ENCODE measurements around the gene NDUFB8. TPM values are rescaled to one million over a fixed set of nuclear protein-coding genes. Genes with fewer than 3 reads are reported as not detected.

The NDUFB8 gene
- total and polyA plus RNA-seq, 2 of the 4 experiments (the other 2 are of a cell fraction), result 99.1 to 265 TPM

GRCh38 chr10:100477970-100478369, 51.7 kb downstream of the NDUFB8 start:
- H3K36me3 ChIP-seq (ENCODE audit: control insufficient read depth, insufficient read depth, low read length), result no peaks in the 10 kb centered on the region
- no peaks in the 10 kb centered on the region for H3K9me1 ChIP-seq (ENCODE audit: insufficient read depth, low read length)
- no peaks in the 10 kb centered on the region for H3K9me3 ChIP-seq (ENCODE audit: control insufficient read depth, insufficient read depth, low read length)
- no peak overlapping the region for H3K56ac ChIP-seq (ENCODE audit: extremely low read depth, insufficient read depth, low read length)
- no peak overlapping the region for H3K18ac ChIP-seq (ENCODE audit: low read depth, low read length)
- H4K8ac ChIP-seq (ENCODE audit: low read depth in 2 of 2, low read length in 2 of 2), result no peak overlapping the region
- no peak overlapping the region for H3K14ac ChIP-seq (replicated peaks; ENCODE audit: low read depth, low read length)
- no peak overlapping the region for H2AFZ ChIP-seq (replicated peaks; ENCODE audit: low read length, poor library complexity)
- no peak overlapping the region for H2BK15ac ChIP-seq (ENCODE audit: low read depth, low read length)
- dilution Hi-C loops (cut with HindIII; ENCODE audit: low sequenced_read_pairs, unreplicated experiment) (no loop called here), intact Hi-C loops (cut with micrococcal nuclease) (no loop called here), in situ Hi-C loops (cut with MboI; ENCODE audit: low sequenced_read_pairs) (no loop called here)
- CTCF ChIA-PET, result interaction anchor here (0.6 kb wide), 1 partner anchor 58 kb away, joined by 5 read pairs; the partner anchor contains the start of gene HIF1AN
- no peak overlapping the region for H3K4me2 ChIP-seq (ENCODE audit: low read depth, low read length)
- TF ChIP-seq SMC3 (IDR thresholded peaks at IDR 0.05; ENCODE audit: low read depth, low read length) (no peak), RCOR1 (IDR thresholded peaks at IDR 0.05; ENCODE audit: insufficient replicate concordance, low read length) (no peak), RFX5 (IDR thresholded peaks at IDR 0.05; ENCODE audit: low read depth, low read length) (no peak), CTCF (conservative IDR thresholded peaks at IDR 0.05; ENCODE audit: low read depth, low read length) (no peak), USF2 (IDR thresholded peaks at IDR 0.05; ENCODE audit: low read depth, low read length) (no peak), BHLHE40 (IDR thresholded peaks at IDR 0.05; ENCODE audit: low read depth, low read length) (no peak), FOS (IDR thresholded peaks at IDR 0.05; ENCODE audit: low read depth, low read length) (no peak)
- WGBS, 2 experiments (ENCODE audit: extremely low coverage in 2 of 2, insufficient read length in 1 of 2), result 50% methylated on average over 1 of the region's 5 CpGs; no CpG with 5 or more reads in 1 of the 2 experiments
- no TSS peak for BruUV-seq (replicated peaks)
- no peak overlapping the region for H4K91ac ChIP-seq (ENCODE audit: insufficient read depth, low read depth, low read length)
- no peak overlapping the region for H3K4ac ChIP-seq (ENCODE audit: low read depth, low read length)
- H4K20me1 ChIP-seq (ENCODE audit: insufficient read depth, low read length), result no peaks in the 10 kb centered on the region; the same call in 1 of the 2 replicates
- H3K79me1 ChIP-seq (ENCODE audit: low read depth in 1 of 2, low read length in 2 of 2), result no peaks in the 10 kb centered on the region
- ATAC-seq (ENCODE audit: low read depth) (no peak), DNase-seq (no peak)
- no peak overlapping the region for H4K5ac ChIP-seq (ENCODE audit: low read depth, low read length)
- no peak overlapping the region for H2BK120ac ChIP-seq (ENCODE audit: low read depth, low read length)
- H3K23ac ChIP-seq (ENCODE audit: low read depth, low read length), result no peak overlapping the region
- no peak overlapping the region for H2BK5ac ChIP-seq (ENCODE audit: low read depth, low read length, poor library complexity, severe bottlenecking)
- H2AK5ac ChIP-seq (ENCODE audit: low read depth, low read length), result no peak overlapping the region
- H3K4me1 ChIP-seq (ENCODE audit: control insufficient read depth, insufficient read depth, low read length), result peaks cover 4% of the 10 kb centered on the region; the same call in 1 of the 2 replicates
- no peak overlapping the region for H2BK20ac ChIP-seq (ENCODE audit: low read depth, low read length)
- POLR2A ChIA-PET (ENCODE audit: unreplicated experiment), result no interaction called here
- no peak overlapping the region for H2AK9ac ChIP-seq (replicated peaks; ENCODE audit: low read depth, low read length, poor library complexity)
- no peak overlapping the region for H3K4me3 ChIP-seq (ENCODE audit: insufficient read depth, low read depth, low read length)
- no peak overlapping the region for H3K9ac ChIP-seq (ENCODE audit: low read depth, low read length)
- no peak overlapping the region for H3K27ac ChIP-seq (ENCODE audit: insufficient read depth, low read length)
- peaks cover 26% of the 10 kb centered on the region for H3K27me3 ChIP-seq (ENCODE audit: control insufficient read depth, insufficient read depth, low read length)

Other genes with a start within 250 kb of the NDUFB8 start
- 26.0 and 49.4 TPM in 2 replicates for gene BLOC1S2, start 243.2 kb downstream of the NDUFB8 start, total RNA-seq (2012; rRNA removed)
- 24.3 and 28.9 TPM in 2 replicates for gene BLOC1S2, start 243.2 kb downstream of the NDUFB8 start, polyA plus RNA-seq (2012; rRNA removed)
- not detected in 2 replicates for gene PKD2L1, start 199.6 kb downstream of the NDUFB8 start, total RNA-seq (2012; rRNA removed)
- not detected in 2 replicates for gene PKD2L1, start 199.6 kb downstream of the NDUFB8 start, polyA plus RNA-seq (2012; rRNA removed)
- gene SCD, start 182.6 kb downstream of the NDUFB8 start, total RNA-seq (2012; rRNA removed), result 49.2 and 50.7 TPM in 2 replicates
- gene SCD, start 182.6 kb downstream of the NDUFB8 start, polyA plus RNA-seq (2012; rRNA removed), result 56.6 and 65.1 TPM in 2 replicates
- gene WNT8B, start 66.9 kb downstream of the NDUFB8 start, total RNA-seq (2012; rRNA removed), result not detected in 2 replicates
- gene WNT8B, start 66.9 kb downstream of the NDUFB8 start, polyA plus RNA-seq (2012; rRNA removed), result 0.03 TPM in 1 of 2 replicates, not detected in the other
- gene SEC31B, start 10.0 kb downstream of the NDUFB8 start, total RNA-seq (2012; rRNA removed), result 1.1 and 1.3 TPM in 2 replicates
- gene SEC31B, start 10.0 kb downstream of the NDUFB8 start, polyA plus RNA-seq (2012; rRNA removed), result 6.1 and 8.1 TPM in 2 replicates
- 10.2 and 10.3 TPM in 2 replicates for gene HIF1AN, start 6.1 kb upstream of the NDUFB8 start, total RNA-seq (2012; rRNA removed)
- 6.1 and 10.3 TPM in 2 replicates for gene HIF1AN, start 6.1 kb upstream of the NDUFB8 start, polyA plus RNA-seq (2012; rRNA removed)
- not detected in 2 replicates for gene PAX2, start 215.7 kb upstream of the NDUFB8 start, total RNA-seq (2012; rRNA removed)
- not detected in 2 replicates for gene PAX2, start 215.7 kb upstream of the NDUFB8 start, polyA plus RNA-seq (2012; rRNA removed)

Data from IMR-90 (cell line).